ENCODE data around the gene LUC7L2. TPM values are rescaled to one million over a fixed set of nuclear protein-coding genes. Genes with fewer than 3 reads are reported as not detected.
"Not testable (repeated sequence)": the region's sequence is repeated elsewhere in the genome, so short reads cannot be mapped to it uniquely, and the experiment has no call there.

LUC7L2 gene
- total RNA-seq, 1 donor: 48.9 TPM

DNA sequence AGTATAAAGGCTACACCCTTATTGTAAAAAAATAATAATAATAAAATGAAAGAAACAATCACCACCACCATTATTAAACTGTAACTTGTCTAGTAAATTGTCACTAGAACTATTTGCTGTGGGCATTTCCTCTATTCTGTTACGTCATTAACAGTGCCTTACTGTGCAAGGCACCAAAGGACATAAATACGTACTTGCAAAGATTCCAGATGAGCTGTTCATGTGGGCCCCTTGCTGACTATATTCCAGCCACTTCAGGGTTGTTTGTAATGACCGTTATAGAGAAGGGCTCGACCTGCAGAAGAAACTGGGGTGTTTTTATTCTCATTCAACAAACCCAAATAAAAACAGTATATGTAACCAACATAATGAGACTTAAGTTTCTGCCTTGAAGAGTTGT, 63.4 kb downstream of the LUC7L2 start:
- H3K36me3 ChIP-seq (ENCODE audit: insufficient read depth, low read length): peaks cover 34% of the 10 kb centered on the region
- no peak for DNase-seq (ENCODE audit: insufficient read length, low spot score, missing footprints)
- H3K4me3 ChIP-seq (ENCODE audit: insufficient read depth, low read length): no peak overlapping the region
- H3K27ac ChIP-seq (ENCODE audit: low read depth, low read length): no peak overlapping the region
- no peaks in the 10 kb centered on the region for H3K9me3 ChIP-seq (ENCODE audit: low read depth, low read length)
- no peaks in the 10 kb centered on the region for H3K4me1 ChIP-seq (ENCODE audit: insufficient read depth, low read length)
- no peaks in the 10 kb centered on the region for H3K27me3 ChIP-seq (ENCODE audit: insufficient read depth, low read length)
- H3K4me2 ChIP-seq (ENCODE audit: insufficient read depth, low read length): no peak overlapping the region
- H4K20me1 ChIP-seq (ENCODE audit: insufficient read depth, low read length): no peaks in the 10 kb centered on the region
- peaks cover 8% of the 10 kb centered on the region for H3K79me2 ChIP-seq (ENCODE audit: insufficient read depth, low read length)
- TF ChIP-seq, protein P1, sequence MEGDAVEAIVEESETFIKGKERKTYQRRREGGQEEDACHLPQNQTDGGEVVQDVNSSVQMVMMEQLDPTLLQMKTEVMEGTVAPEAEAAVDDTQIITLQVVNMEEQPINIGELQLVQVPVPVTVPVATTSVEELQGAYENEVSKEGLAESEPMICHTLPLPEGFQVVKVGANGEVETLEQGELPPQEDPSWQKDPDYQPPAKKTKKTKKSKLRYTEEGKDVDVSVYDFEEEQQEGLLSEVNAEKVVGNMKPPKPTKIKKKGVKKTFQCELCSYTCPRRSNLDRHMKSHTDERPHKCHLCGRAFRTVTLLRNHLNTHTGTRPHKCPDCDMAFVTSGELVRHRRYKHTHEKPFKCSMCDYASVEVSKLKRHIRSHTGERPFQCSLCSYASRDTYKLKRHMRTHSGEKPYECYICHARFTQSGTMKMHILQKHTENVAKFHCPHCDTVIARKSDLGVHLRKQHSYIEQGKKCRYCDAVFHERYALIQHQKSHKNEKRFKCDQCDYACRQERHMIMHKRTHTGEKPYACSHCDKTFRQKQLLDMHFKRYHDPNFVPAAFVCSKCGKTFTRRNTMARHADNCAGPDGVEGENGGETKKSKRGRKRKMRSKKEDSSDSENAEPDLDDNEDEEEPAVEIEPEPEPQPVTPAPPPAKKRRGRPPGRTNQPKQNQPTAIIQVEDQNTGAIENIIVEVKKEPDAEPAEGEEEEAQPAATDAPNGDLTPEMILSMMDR (IDR thresholded peaks at IDR 0.05; ENCODE audit: extremely low read depth, low read depth, low read length): no peak
- no peak overlapping the region for H2AFZ ChIP-seq (ENCODE audit: low read length)

DNA sequence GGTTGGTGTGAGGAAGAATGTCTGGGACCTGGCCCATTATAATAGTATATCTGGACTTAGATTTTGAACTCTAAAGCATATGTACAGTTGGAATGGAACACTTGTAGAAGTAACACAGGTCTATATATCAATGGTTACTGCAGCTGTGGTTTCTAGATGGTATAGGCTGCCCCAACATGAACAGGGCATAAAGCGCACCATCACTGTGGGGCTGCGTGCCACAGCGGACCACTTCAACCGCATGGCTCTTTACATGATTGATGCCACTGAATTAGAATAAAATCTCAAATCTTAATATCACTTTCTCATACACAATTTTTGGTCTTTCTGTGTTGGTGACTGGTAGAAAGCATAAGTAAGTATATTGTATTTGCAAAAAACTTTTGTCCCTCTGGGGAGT, 64.3 kb downstream of the LUC7L2 start:
- no peak overlapping the region for H3K27ac ChIP-seq (ENCODE audit: low read depth, low read length)
- no peak for DNase-seq (ENCODE audit: insufficient read length, low spot score, missing footprints)
- H2AFZ ChIP-seq (ENCODE audit: low read length): no peak overlapping the region
- TF ChIP-seq, protein P1 (IDR thresholded peaks at IDR 0.05; ENCODE audit: extremely low read depth, low read depth, low read length): no peak
- no peaks in the 10 kb centered on the region for H3K27me3 ChIP-seq (ENCODE audit: insufficient read depth, low read length)
- H3K9me3 ChIP-seq (ENCODE audit: low read depth, low read length): no peaks in the 10 kb centered on the region
- H3K4me3 ChIP-seq (ENCODE audit: insufficient read depth, low read length): no peak overlapping the region
- no peaks in the 10 kb centered on the region for H3K4me1 ChIP-seq (ENCODE audit: insufficient read depth, low read length)
- H3K36me3 ChIP-seq (ENCODE audit: insufficient read depth, low read length): peaks cover 29% of the 10 kb centered on the region
- no peaks in the 10 kb centered on the region for H4K20me1 ChIP-seq (ENCODE audit: insufficient read depth, low read length)
- no peak overlapping the region for H3K4me2 ChIP-seq (ENCODE audit: insufficient read depth, low read length)
- H3K79me2 ChIP-seq (ENCODE audit: insufficient read depth, low read length): peaks cover 6% of the 10 kb centered on the region

DNA sequence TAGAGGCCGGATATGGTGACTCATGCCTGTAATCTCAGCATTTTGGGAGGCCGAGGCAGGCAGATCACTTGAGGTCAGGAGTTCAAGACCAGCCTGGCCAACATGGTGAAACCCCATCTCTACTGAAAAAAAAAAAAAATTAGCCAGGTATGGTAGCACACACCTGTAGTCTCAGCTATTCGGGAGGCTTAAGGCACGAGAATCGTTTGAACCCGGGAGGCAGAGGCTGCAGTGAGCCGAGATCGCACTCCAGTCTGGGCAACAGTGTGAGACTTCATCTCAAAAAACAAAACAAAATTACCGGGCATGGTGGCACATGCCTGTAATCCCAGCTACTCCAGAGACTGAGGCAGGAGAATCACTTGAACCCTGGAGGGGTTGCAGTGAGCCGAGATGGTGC, 66.0 kb downstream of the LUC7L2 start:
- peaks cover 15% of the 10 kb centered on the region for H3K36me3 ChIP-seq (ENCODE audit: insufficient read depth, low read length)
- not testable (repeated sequence) for H4K20me1 ChIP-seq (ENCODE audit: insufficient read depth, low read length); H3K4me1 ChIP-seq (ENCODE audit: insufficient read depth, low read length); H3K27ac ChIP-seq (ENCODE audit: low read depth, low read length); DNase-seq (ENCODE audit: insufficient read length, low spot score, missing footprints); H3K27me3 ChIP-seq (ENCODE audit: insufficient read depth, low read length); H3K79me2 ChIP-seq (ENCODE audit: insufficient read depth, low read length); H3K4me2 ChIP-seq (ENCODE audit: insufficient read depth, low read length); H3K4me3 ChIP-seq (ENCODE audit: insufficient read depth, low read length); H2AFZ ChIP-seq (ENCODE audit: low read length); H3K9me3 ChIP-seq (ENCODE audit: low read depth, low read length)

DNA sequence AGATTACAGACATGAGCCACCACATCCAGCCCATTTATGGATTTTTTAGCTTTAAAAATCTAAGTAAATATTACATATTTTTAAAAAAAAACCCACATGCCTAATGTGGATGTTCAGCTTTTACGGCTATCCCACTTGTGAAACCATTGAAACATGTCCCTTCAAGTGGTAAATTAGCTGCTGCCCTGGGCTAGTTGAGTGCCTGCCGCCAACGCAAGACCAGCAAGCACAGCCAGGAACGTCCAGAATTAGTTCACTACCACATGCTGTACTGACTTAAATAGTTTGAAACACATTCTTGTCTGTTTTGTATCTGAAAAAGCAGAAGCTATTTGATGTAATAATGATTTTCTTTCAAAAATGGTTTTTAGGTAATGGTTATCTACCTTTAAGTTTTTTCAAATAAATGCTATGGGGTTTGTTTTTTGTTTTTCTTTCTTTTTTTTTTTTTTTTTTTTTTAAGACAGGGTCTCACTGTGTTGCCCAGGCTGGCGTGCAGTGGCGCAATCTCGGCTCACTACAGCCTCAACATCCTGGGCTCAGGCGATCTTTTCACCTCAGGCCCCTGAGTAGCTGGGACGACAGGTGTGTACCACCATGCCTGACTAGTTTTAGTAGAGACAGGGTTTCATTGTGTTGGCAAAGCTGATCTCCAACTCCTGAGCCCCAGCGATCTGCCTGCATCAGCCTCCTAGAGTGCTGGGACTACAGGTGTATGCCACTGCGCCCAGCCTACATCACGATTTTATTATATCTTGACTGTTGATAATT, 66.7 kb downstream of the LUC7L2 start:
- H4K20me1 ChIP-seq (ENCODE audit: insufficient read depth, low read length): no peaks in the 10 kb centered on the region
- TF ChIP-seq, protein P1 (IDR thresholded peaks at IDR 0.05; ENCODE audit: extremely low read depth, low read depth, low read length): no peak
- no peak overlapping the region for H3K27ac ChIP-seq (ENCODE audit: low read depth, low read length)
- no peaks in the 10 kb centered on the region for H3K79me2 ChIP-seq (ENCODE audit: insufficient read depth, low read length)
- no peak overlapping the region for H2AFZ ChIP-seq (ENCODE audit: low read length)
- no peak overlapping the region for H3K4me3 ChIP-seq (ENCODE audit: insufficient read depth, low read length)
- no peaks in the 10 kb centered on the region for H3K4me1 ChIP-seq (ENCODE audit: insufficient read depth, low read length)
- H3K36me3 ChIP-seq (ENCODE audit: insufficient read depth, low read length): peaks cover 9% of the 10 kb centered on the region
- no peak overlapping the region for H3K4me2 ChIP-seq (ENCODE audit: insufficient read depth, low read length)
- DNase-seq (ENCODE audit: insufficient read length, low spot score, missing footprints): no peak
- H3K27me3 ChIP-seq (ENCODE audit: insufficient read depth, low read length): no peaks in the 10 kb centered on the region
- H3K9me3 ChIP-seq (ENCODE audit: low read depth, low read length): no peaks in the 10 kb centered on the region

Measured in osteoblast (primary cell).